ENCODE data around the gene FBXO36. TPM values are rescaled to one million over a fixed set of nuclear protein-coding genes. Genes with fewer than 3 reads are reported as not detected.
A peak's percentile ranks its signal among the peaks of the same experiment; 100 is the strongest.
"Not testable (repeated sequence)": the region's sequence is repeated elsewhere in the genome, so short reads cannot be mapped to it uniquely, and the experiment has no call there.

Gene FBXO36
- total and polyA plus RNA-seq, 3 experiments from 2014 or later: 0.56 to 0.95 (median 0.74) TPM

GRCh38 chr2:229952256-229952835, 30.0 kb downstream of the FBXO36 start:
- CTCF ChIA-PET: no interaction called here
- no peaks in the 10 kb centered on the region for H3K36me3 Mint-ChIP-seq
- Histone ChIP-seq H3K4me3 (ENCODE audit: low read length) (no peak overlapping the region), H3K36me3 (ENCODE audit: insufficient read depth, low read length) (no peaks in the 10 kb centered on the region), H3K4me1 (ENCODE audit: insufficient read depth, low read length) (no peaks in the 10 kb centered on the region), H3K27me3 (ENCODE audit: insufficient read depth, low read length, poor library complexity, severe bottlenecking) (no peaks in the 10 kb centered on the region), H3K27ac (ENCODE audit: low read depth, low read length) (no peak overlapping the region), H3K9me3 (ENCODE audit: low read length) (no peaks in the 10 kb centered on the region)
- H3K4me3 Mint-ChIP-seq: no peak overlapping the region
- no peak overlapping the region for H3K27ac Mint-ChIP-seq
- no peaks in the 10 kb centered on the region for H3K4me1 Mint-ChIP-seq
- DNase-seq: no peak
- POLR2A ChIA-PET: no interaction called here
- no peaks in the 10 kb centered on the region for H3K9me3 Mint-ChIP-seq
- H3K27me3 Mint-ChIP-seq: peaks cover 0 to 2% of the 10 kb centered on the region in 2 donors

GRCh38 chr2:229955663-229956062, 33.4 kb downstream of the FBXO36 start:
- Mint-ChIP-seq H3K36me3 (no peaks in the 10 kb centered on the region), H3K9me3 (no peaks in the 10 kb centered on the region), H3K4me1 (no peaks in the 10 kb centered on the region), H3K27me3 (peaks cover 0 to 2% of the 10 kb centered on the region in 2 donors), H3K4me3 (no peak overlapping the region), H3K27ac (no peak overlapping the region)
- ChIA-PET POLR2A (no interaction called here), CTCF (no interaction called here)
- Histone ChIP-seq H3K4me1 (ENCODE audit: insufficient read depth, low read length) (no peaks in the 10 kb centered on the region), H3K9me3 (ENCODE audit: low read length) (no peaks in the 10 kb centered on the region), H3K36me3 (ENCODE audit: insufficient read depth, low read length) (no peaks in the 10 kb centered on the region), H3K4me3 (ENCODE audit: low read length) (no peak overlapping the region), H3K27ac (ENCODE audit: low read depth, low read length) (no peak overlapping the region), H3K27me3 (ENCODE audit: insufficient read depth, low read length, poor library complexity, severe bottlenecking) (no peaks in the 10 kb centered on the region)
- DNase-seq: no peak

GRCh38 chr2:229956491-229956890, 34.2 kb downstream of the FBXO36 start:
- H3K4me3 ChIP-seq (ENCODE audit: low read length): no peak overlapping the region
- H3K27me3 ChIP-seq (ENCODE audit: insufficient read depth, low read length, poor library complexity, severe bottlenecking): no peaks in the 10 kb centered on the region
- Mint-ChIP-seq H3K27ac (peak overlapping the region in 1 of 8 donors; percentile 66), H3K36me3 (no peaks in the 10 kb centered on the region), H3K4me3 (no peak overlapping the region), H3K9me3 (no peaks in the 10 kb centered on the region), H3K4me1 (no peaks in the 10 kb centered on the region), H3K27me3 (peaks cover 0 to 2% of the 10 kb centered on the region in 2 donors)
- no peaks in the 10 kb centered on the region for H3K36me3 ChIP-seq (ENCODE audit: insufficient read depth, low read length)
- ChIA-PET CTCF (no interaction called here), POLR2A (no interaction called here)
- no peaks in the 10 kb centered on the region for H3K4me1 ChIP-seq (ENCODE audit: insufficient read depth, low read length)
- H3K27ac ChIP-seq (ENCODE audit: low read depth, low read length): no peak overlapping the region
- no peak for DNase-seq
- H3K9me3 ChIP-seq (ENCODE audit: low read length): no peaks in the 10 kb centered on the region

GRCh38 chr2:229963596-229963995, 41.3 kb downstream of the FBXO36 start:
- H3K4me3 ChIP-seq (ENCODE audit: low read length); H3K27me3 ChIP-seq (ENCODE audit: insufficient read depth, low read length, poor library complexity, severe bottlenecking); H3K36me3 ChIP-seq (ENCODE audit: insufficient read depth, low read length); H3K4me1 ChIP-seq (ENCODE audit: insufficient read depth, low read length); H3K36me3 Mint-ChIP-seq; H3K9me3 Mint-ChIP-seq; DNase-seq; H3K4me1 Mint-ChIP-seq; POLR2A ChIA-PET; CTCF ChIA-PET; H3K27ac ChIP-seq (ENCODE audit: low read depth, low read length); H3K27me3 Mint-ChIP-seq; H3K4me3 Mint-ChIP-seq; H3K9me3 ChIP-seq (ENCODE audit: low read length): not testable (repeated sequence)
- H3K27ac Mint-ChIP-seq: peak overlapping the region in 1 of 8 donors; percentile 40

GRCh38 chr2:229969921-229970320, 47.6 kb downstream of the FBXO36 start:
- H3K4me3 ChIP-seq (ENCODE audit: low read length): no peak overlapping the region
- no peak overlapping the region for H3K27ac ChIP-seq (ENCODE audit: low read depth, low read length)
- no peak for DNase-seq
- Mint-ChIP-seq H3K36me3 (peaks cover 0 to 5% (median 0%) of the 10 kb centered on the region in 3 donors), H3K27ac (no peak overlapping the region), H3K9me3 (peaks cover 0 to 2% (median 0%) of the 10 kb centered on the region in 5 donors), H3K4me3 (no peak overlapping the region), H3K4me1 (no peaks in the 10 kb centered on the region), H3K27me3 (peaks cover 0 to 2% of the 10 kb centered on the region in 2 donors)
- no peaks in the 10 kb centered on the region for H3K9me3 ChIP-seq (ENCODE audit: low read length)
- CTCF ChIA-PET: no interaction called here
- POLR2A ChIA-PET: no interaction called here
- H3K27me3 ChIP-seq (ENCODE audit: insufficient read depth, low read length, poor library complexity, severe bottlenecking): no peaks in the 10 kb centered on the region
- no peaks in the 10 kb centered on the region for H3K4me1 ChIP-seq (ENCODE audit: insufficient read depth, low read length)
- no peaks in the 10 kb centered on the region for H3K36me3 ChIP-seq (ENCODE audit: insufficient read depth, low read length)

- H3K36me3 Mint-ChIP-seq: peaks cover 0 to 5% (median 0%) of the 10 kb centered on the region in 3 donors
- H3K9me3 Mint-ChIP-seq: peaks cover 0 to 2% (median 0%) of the 10 kb centered on the region in 5 donors
- Histone ChIP-seq H3K36me3 (ENCODE audit: insufficient read depth, low read length) (no peaks in the 10 kb centered on the region), H3K27ac (ENCODE audit: low read depth, low read length) (no peak overlapping the region), H3K27me3 (ENCODE audit: insufficient read depth, low read length, poor library complexity, severe bottlenecking) (no peaks in the 10 kb centered on the region), H3K9me3 (ENCODE audit: low read length) (no peaks in the 10 kb centered on the region), H3K4me3 (ENCODE audit: low read length) (no peak overlapping the region), H3K4me1 (ENCODE audit: insufficient read depth, low read length) (no peaks in the 10 kb centered on the region)
- H3K27ac Mint-ChIP-seq: no peak overlapping the region
- CTCF ChIA-PET: no interaction called here
- no peak overlapping the region for H3K4me3 Mint-ChIP-seq
- POLR2A ChIA-PET: no interaction called here
- DNase-seq: no peak
- H3K27me3 Mint-ChIP-seq: peaks cover 0 to 2% of the 10 kb centered on the region in 2 donors
- H3K4me1 Mint-ChIP-seq: no peaks in the 10 kb centered on the region
These were observed 48.1 kb downstream of the FBXO36 start for GRCh38 chr2:229970406-229970805.

GRCh38 chr2:229971298-229971790, 49.0 kb downstream of the FBXO36 start:
- no peaks in the 10 kb centered on the region for H3K4me1 ChIP-seq (ENCODE audit: insufficient read depth, low read length)
- no peaks in the 10 kb centered on the region for H3K27me3 ChIP-seq (ENCODE audit: insufficient read depth, low read length, poor library complexity, severe bottlenecking)
- H3K4me1 Mint-ChIP-seq: no peaks in the 10 kb centered on the region
- DNase-seq: no peak
- no peaks in the 10 kb centered on the region for H3K36me3 ChIP-seq (ENCODE audit: insufficient read depth, low read length)
- H3K36me3 Mint-ChIP-seq: peaks cover 0 to 5% (median 0%) of the 10 kb centered on the region in 3 donors
- no peaks in the 10 kb centered on the region for H3K9me3 Mint-ChIP-seq
- no peaks in the 10 kb centered on the region for H3K9me3 ChIP-seq (ENCODE audit: low read length)
- no peak overlapping the region for H3K27ac ChIP-seq (ENCODE audit: low read depth, low read length)
- H3K27me3 Mint-ChIP-seq: peaks cover 0 to 2% of the 10 kb centered on the region in 2 donors
- ChIA-PET CTCF (no interaction called here), POLR2A (no interaction called here)
- no peak overlapping the region for H3K27ac Mint-ChIP-seq
- H3K4me3 Mint-ChIP-seq: no peak overlapping the region
- no peak overlapping the region for H3K4me3 ChIP-seq (ENCODE audit: low read length)

- H3K36me3 Mint-ChIP-seq: peaks cover 0 to 1% (median 0%) of the 10 kb centered on the region in 3 donors
- H3K36me3 ChIP-seq (ENCODE audit: insufficient read depth, low read length): no peaks in the 10 kb centered on the region
- H3K4me1 Mint-ChIP-seq: no peaks in the 10 kb centered on the region
- H3K27me3 ChIP-seq (ENCODE audit: insufficient read depth, low read length, poor library complexity, severe bottlenecking): no peaks in the 10 kb centered on the region
- no peaks in the 10 kb centered on the region for H3K9me3 Mint-ChIP-seq
- no peak overlapping the region for H3K4me3 Mint-ChIP-seq
- DNase-seq: no peak
- no peak overlapping the region for H3K27ac ChIP-seq (ENCODE audit: low read depth, low read length)
- H3K4me3 ChIP-seq (ENCODE audit: low read length): no peak overlapping the region
- H3K4me1 ChIP-seq (ENCODE audit: insufficient read depth, low read length): no peaks in the 10 kb centered on the region
- no peaks in the 10 kb centered on the region for H3K27me3 Mint-ChIP-seq
- no peaks in the 10 kb centered on the region for H3K9me3 ChIP-seq (ENCODE audit: low read length)
- ChIA-PET CTCF (no interaction called here), POLR2A (no interaction called here)
- H3K27ac Mint-ChIP-seq: peak overlapping the region in 1 of 8 donors; percentile 3
These were observed 52.0 kb downstream of the FBXO36 start for GRCh38 chr2:229974266-229974665.

Measured in CD8-positive, alpha-beta memory T cell (primary cell).